WTC11 (cell line): ENCODE measurements around the gene PNPT1. TPM values are rescaled to one million over a fixed set of nuclear protein-coding genes. Genes with fewer than 3 reads are reported as not detected.

Experiments used
- ETV6 ChIP-seq: sonication (generic); formaldehyde crosslinking; IDR thresholded peaks from 2 replicates; pipeline ENCODE4 v1.8.1; 2022; ENCODE audit warnings: mild to moderate bottlenecking, missing genetic modification reagents
- FOXJ3 ChIP-seq: sonication (generic); formaldehyde crosslinking; IDR thresholded peaks from 2 replicates; pipeline ENCODE4 v1.9.0; 2021; ENCODE audit warnings: missing genetic modification reagents, mild to moderate bottlenecking, borderline replicate concordance
- GABPB1 ChIP-seq: sonication (generic); formaldehyde crosslinking; IDR thresholded peaks from 2 replicates; pipeline ENCODE4 v1.8.1; 2023; ENCODE audit warnings: mild to moderate bottlenecking, missing genetic modification reagents
- IRF2 ChIP-seq: sonication (generic); formaldehyde crosslinking; IDR thresholded peaks from 2 replicates; pipeline ENCODE4 v1.8.0; 2022; ENCODE audit warnings: low read depth, missing genetic modification reagents, borderline replicate concordance
- OVOL2 ChIP-seq: fragments of 250-450 bp; sonication (Bioruptor Pico); IDR thresholded peaks from 2 replicates; pipeline ENCODE4 v1.9.0; 2021; ENCODE audit warnings: mild to moderate bottlenecking, borderline replicate concordance
- SMAD3 ChIP-seq: sonication (generic); formaldehyde crosslinking; IDR thresholded peaks from 2 replicates; pipeline ENCODE4 v1.8.0; 2022; ENCODE audit warnings: missing genetic modification reagents, mild to moderate bottlenecking, borderline replicate concordance
- TCF7 ChIP-seq: sonication (generic); formaldehyde crosslinking; IDR thresholded peaks from 2 replicates; pipeline ENCODE4 v1.8.0; 2022; ENCODE audit warnings: mild to moderate bottlenecking, low read depth, missing genetic modification reagents, moderate library complexity
- ZSCAN18 ChIP-seq: fragments of 250-450 bp; sonication (Bioruptor Pico); IDR thresholded peaks from 2 replicates; pipeline ENCODE4 v2.1.2; 2022; ENCODE audit warnings: mild to moderate bottlenecking, moderate library complexity
- total RNA-seq: library from RNA; stranded (reverse); gene quantifications from 3 replicates; pipeline ENCODE4 v1.2.3, GENCODE V29; 2021
- TF ChIP-seq, protein P1 (sequence below): sonication (generic); formaldehyde crosslinking; IDR thresholded peaks from 2 replicates; pipeline ENCODE4 v1.8.0; 2022; ENCODE audit warnings: missing genetic modification reagents
- TF ChIP-seq, protein P2 (sequence below): sonication (generic); formaldehyde crosslinking; IDR thresholded peaks from 2 replicates; pipeline ENCODE4 v1.8.1; 2023; ENCODE audit warnings: mild to moderate bottlenecking, missing genetic modification reagents, borderline replicate concordance

PNPT1 gene
- total RNA-seq, 1 experiment from 2014 or later, result 44.9 TPM

- TF ChIP-seq ZSCAN18 (no peak), GABPB1 (CRISPR knock-in tag) (no peak), OVOL2 (no peak), TCF7 (CRISPR knock-in tag) (no peak), ETV6 (no peak), SMAD3 (CRISPR knock-in tag) (no peak), FOXJ3 (CRISPR knock-in tag) (no peak), IRF2 (no peak)
- TF ChIP-seq, protein P1, sequence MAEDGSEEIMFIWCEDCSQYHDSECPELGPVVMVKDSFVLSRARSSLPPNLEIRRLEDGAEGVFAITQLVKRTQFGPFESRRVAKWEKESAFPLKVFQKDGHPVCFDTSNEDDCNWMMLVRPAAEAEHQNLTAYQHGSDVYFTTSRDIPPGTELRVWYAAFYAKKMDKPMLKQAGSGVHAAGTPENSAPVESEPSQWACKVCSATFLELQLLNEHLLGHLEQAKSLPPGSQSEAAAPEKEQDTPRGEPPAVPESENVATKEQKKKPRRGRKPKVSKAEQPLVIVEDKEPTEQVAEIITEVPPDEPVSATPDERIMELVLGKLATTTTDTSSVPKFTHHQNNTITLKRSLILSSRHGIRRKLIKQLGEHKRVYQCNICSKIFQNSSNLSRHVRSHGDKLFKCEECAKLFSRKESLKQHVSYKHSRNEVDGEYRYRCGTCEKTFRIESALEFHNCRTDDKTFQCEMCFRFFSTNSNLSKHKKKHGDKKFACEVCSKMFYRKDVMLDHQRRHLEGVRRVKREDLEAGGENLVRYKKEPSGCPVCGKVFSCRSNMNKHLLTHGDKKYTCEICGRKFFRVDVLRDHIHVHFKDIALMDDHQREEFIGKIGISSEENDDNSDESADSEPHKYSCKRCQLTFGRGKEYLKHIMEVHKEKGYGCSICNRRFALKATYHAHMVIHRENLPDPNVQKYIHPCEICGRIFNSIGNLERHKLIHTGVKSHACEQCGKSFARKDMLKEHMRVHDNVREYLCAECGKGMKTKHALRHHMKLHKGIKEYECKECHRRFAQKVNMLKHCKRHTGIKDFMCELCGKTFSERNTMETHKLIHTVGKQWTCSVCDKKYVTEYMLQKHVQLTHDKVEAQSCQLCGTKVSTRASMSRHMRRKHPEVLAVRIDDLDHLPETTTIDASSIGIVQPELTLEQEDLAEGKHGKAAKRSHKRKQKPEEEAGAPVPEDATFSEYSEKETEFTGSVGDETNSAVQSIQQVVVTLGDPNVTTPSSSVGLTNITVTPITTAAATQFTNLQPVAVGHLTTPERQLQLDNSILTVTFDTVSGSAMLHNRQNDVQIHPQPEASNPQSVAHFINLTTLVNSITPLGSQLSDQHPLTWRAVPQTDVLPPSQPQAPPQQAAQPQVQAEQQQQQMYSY, result no peak
- TF ChIP-seq, protein P2, sequence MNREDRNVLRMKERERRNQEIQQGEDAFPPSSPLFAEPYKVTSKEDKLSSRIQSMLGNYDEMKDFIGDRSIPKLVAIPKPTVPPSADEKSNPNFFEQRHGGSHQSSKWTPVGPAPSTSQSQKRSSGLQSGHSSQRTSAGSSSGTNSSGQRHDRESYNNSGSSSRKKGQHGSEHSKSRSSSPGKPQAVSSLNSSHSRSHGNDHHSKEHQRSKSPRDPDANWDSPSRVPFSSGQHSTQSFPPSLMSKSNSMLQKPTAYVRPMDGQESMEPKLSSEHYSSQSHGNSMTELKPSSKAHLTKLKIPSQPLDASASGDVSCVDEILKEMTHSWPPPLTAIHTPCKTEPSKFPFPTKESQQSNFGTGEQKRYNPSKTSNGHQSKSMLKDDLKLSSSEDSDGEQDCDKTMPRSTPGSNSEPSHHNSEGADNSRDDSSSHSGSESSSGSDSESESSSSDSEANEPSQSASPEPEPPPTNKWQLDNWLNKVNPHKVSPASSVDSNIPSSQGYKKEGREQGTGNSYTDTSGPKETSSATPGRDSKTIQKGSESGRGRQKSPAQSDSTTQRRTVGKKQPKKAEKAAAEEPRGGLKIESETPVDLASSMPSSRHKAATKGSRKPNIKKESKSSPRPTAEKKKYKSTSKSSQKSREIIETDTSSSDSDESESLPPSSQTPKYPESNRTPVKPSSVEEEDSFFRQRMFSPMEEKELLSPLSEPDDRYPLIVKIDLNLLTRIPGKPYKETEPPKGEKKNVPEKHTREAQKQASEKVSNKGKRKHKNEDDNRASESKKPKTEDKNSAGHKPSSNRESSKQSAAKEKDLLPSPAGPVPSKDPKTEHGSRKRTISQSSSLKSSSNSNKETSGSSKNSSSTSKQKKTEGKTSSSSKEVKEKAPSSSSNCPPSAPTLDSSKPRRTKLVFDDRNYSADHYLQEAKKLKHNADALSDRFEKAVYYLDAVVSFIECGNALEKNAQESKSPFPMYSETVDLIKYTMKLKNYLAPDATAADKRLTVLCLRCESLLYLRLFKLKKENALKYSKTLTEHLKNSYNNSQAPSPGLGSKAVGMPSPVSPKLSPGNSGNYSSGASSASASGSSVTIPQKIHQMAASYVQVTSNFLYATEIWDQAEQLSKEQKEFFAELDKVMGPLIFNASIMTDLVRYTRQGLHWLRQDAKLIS (CRISPR knock-in tag), result no peak
- TF ChIP-seq, all 79 proteins: peak for 0
Observed at GRCh38 chr2:55585451-55586080, 108.1 kb downstream of the PNPT1 start (continued).

Other genes starting within 250 kb of the PNPT1 start
- 19.3 to 23.6 TPM (median 19.7 TPM) in 3 replicates for gene CFAP36, start 174.1 kb downstream of the PNPT1 start, total RNA-seq
- gene PPP4R3B, start 76.2 kb downstream of the PNPT1 start, total RNA-seq, result 38.2 to 41.4 TPM (median 39.0 TPM) in 3 replicates
- gene EFEMP1, start 229.9 kb upstream of the PNPT1 start, total RNA-seq, result 24.0 to 25.7 TPM (median 25.6 TPM) in 3 replicates